Uterus (tissue), 2 donors: ENCODE data around the gene STOML1.

Source experiments
- POLR2A ChIP-seq, 2 donors: fragments of 450-650 bp; IDR thresholded peaks; one replicate each; pipeline ENCODE4 v1.6.1; 2016; ENCODE audit warnings: antibody characterized with exemption in 2 of 2, mild to moderate bottlenecking in 1 of 2, moderate library complexity in 1 of 2
- TF ChIP-seq, protein P1 (sequence below), 4 experiments: fragments of 200-600 bp in 2 of 4; fragments of 450-650 bp in 2 of 4; sonication (generic) in 2 of 4; IDR thresholded peaks; one replicate each; pipeline ENCODE4 v1.5.1; 2016 to 2019; ENCODE audit warnings: antibody characterized with exemption in 4 of 4, mild to moderate bottlenecking in 2 of 4, moderate library complexity in 1 of 4

DNA sequence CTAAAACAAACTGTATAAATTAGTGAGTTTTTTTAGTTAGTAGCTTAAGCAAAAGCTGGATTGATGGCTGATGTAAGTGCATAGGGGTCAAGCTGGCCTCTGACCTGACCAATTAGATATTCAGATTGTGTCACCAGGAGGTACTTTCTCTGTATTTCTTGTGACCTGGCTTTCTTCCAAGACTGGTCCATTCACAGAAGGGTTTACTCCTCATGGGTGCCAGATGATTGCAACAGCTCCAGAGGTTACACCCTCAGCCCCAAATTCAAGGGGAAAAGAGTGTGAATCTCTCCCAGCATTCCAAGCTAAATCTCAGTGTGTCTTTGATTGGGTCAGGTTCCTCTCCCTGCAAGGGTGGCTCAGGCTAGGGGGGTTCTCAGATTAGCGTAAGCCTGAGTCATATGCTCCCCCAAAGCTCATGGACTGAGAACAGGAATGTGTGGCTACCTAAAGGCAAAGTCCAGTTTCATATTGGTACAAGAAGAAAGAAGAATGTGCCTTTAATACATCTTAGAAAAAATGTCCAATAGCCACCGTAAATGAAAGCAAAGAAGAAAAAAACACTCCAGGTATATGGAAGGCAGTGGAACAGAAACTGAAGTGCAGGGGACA is 18.9 kb upstream of the STOML1 start:
- TF ChIP-seq, protein P1, sequence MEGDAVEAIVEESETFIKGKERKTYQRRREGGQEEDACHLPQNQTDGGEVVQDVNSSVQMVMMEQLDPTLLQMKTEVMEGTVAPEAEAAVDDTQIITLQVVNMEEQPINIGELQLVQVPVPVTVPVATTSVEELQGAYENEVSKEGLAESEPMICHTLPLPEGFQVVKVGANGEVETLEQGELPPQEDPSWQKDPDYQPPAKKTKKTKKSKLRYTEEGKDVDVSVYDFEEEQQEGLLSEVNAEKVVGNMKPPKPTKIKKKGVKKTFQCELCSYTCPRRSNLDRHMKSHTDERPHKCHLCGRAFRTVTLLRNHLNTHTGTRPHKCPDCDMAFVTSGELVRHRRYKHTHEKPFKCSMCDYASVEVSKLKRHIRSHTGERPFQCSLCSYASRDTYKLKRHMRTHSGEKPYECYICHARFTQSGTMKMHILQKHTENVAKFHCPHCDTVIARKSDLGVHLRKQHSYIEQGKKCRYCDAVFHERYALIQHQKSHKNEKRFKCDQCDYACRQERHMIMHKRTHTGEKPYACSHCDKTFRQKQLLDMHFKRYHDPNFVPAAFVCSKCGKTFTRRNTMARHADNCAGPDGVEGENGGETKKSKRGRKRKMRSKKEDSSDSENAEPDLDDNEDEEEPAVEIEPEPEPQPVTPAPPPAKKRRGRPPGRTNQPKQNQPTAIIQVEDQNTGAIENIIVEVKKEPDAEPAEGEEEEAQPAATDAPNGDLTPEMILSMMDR (IDR thresholded peaks at IDR 0.05): no peak
- no peak for TF ChIP-seq POLR2A (IDR thresholded peaks at IDR 0.05)
